PC-3 (cell line): Measurements from ENCODE around the gene EPB41. TPM values are rescaled to one million over a fixed set of nuclear protein-coding genes. Genes with fewer than 3 reads are reported as not detected.
A peak's percentile ranks its signal among the peaks of the same experiment; 100 is the strongest.

ENCODE experiments used
- ATAC-seq: fragments of 200-7000 bp; cut with Tn5 transposase; 2 replicates; pipeline ENCODE4 v1.9.1; 2020; ENCODE audit warnings: mild to moderate bottlenecking, moderate library complexity
- BruUV-seq: library from RNA; stranded (reverse); fragments of 400-500 nt; replicated peaks from 2 replicates; lab custom pipeline; 2021; lab: Mats Ljungman, UMichigan
- CTCF ChIA-PET: fragments of 300-600 bp; sonication (Branson Sonifier 250); formaldehyde crosslinking; loops from one replicate; lab custom pipeline; 2022; ENCODE audit warnings: antibody characterized with exemption; lab: Charles Lee
- POLR2A ChIA-PET: fragments of 300-600 bp; sonication (Branson Sonifier 250); formaldehyde crosslinking; loops from one replicate; lab custom pipeline; 2022; ENCODE audit warnings: antibody characterized with exemption; ENCODE audit not compliant: unreplicated experiment; lab: Charles Lee
- DNase-seq: peaks from one replicate; pipeline ENCODE4 v3.0.0-alpha.2; 2015
- H2AFZ ChIP-seq: fragments of 300-600 bp; sonication (generic); 2 replicates; pipeline ENCODE4 v1.6.0; 2016; ENCODE audit warnings: antibody characterized with exemption, low read length
- H3F3A ChIP-seq: fragments of 300-600 bp; sonication (generic); one replicate; pipeline ENCODE4 v1.6.0; 2017; ENCODE audit warnings: antibody characterized with exemption, low read length, control low read depth, mild to moderate bottlenecking; ENCODE audit not compliant: unreplicated experiment
- H3K27ac ChIP-seq: fragments of 300-600 bp; sonication (generic); 2 replicates; pipeline ENCODE4 v1.5.1; 2016; ENCODE audit warnings: mild to moderate bottlenecking, low read length
- H3K27me3 ChIP-seq: fragments of 300-600 bp; sonication (generic); 2 replicates; pipeline ENCODE4 v1.6.1; 2016; ENCODE audit warnings: low read length, mixed read lengths
- H3K36me3 ChIP-seq: fragments of 300-600 bp; sonication (generic); 2 replicates; pipeline ENCODE4 v1.6.1; 2016; ENCODE audit warnings: low read depth, mixed run types, low read length, mixed read lengths
- H3K4me1 ChIP-seq: fragments of 300-600 bp; sonication (generic); 2 replicates; pipeline ENCODE4 v1.5.1; 2016; ENCODE audit warnings: low read length; ENCODE audit not compliant: insufficient read depth
- H3K4me2 ChIP-seq: fragments of 300-600 bp; sonication (generic); 2 replicates; pipeline ENCODE4 v1.6.0; 2016; ENCODE audit warnings: low read length
- H3K4me3 ChIP-seq: fragments of 300-600 bp; sonication (generic); 2 replicates; pipeline ENCODE4 v1.5.1; 2016; ENCODE audit warnings: mild to moderate bottlenecking, low read length, mixed read lengths
- H3K79me2 ChIP-seq: fragments of 300-600 bp; sonication (generic); 2 replicates; pipeline ENCODE4 v1.6.1; 2017; ENCODE audit warnings: low read length, mixed read lengths
- H3K9ac ChIP-seq: fragments of 300-600 bp; sonication (generic); 2 replicates; pipeline ENCODE4 v1.6.0; 2016; ENCODE audit warnings: mild to moderate bottlenecking, low read length
- H3K9me2 ChIP-seq: fragments of 300-600 bp; sonication (generic); replicated peaks from 2 replicates; pipeline ENCODE4 v1.6.1; 2016; ENCODE audit warnings: mixed run types, low read length, mixed read lengths
- H3K9me3 ChIP-seq: fragments of 300-600 bp; sonication (generic); 2 replicates; pipeline ENCODE4 v1.6.1; 2016; ENCODE audit warnings: low read length, mixed read lengths
- H4K20me1 ChIP-seq: fragments of 300-600 bp; sonication (generic); 2 replicates; pipeline ENCODE4 v1.6.1; 2016; ENCODE audit warnings: low read length, mixed read lengths
- EZH2 ChIP-seq: fragments of 300-600 bp; sonication (generic); IDR thresholded peaks from one replicate; pipeline ENCODE4 v1.6.1; 2017; ENCODE audit warnings: antibody characterized with exemption, mild to moderate bottlenecking, low read length; ENCODE audit not compliant: unreplicated experiment
- EZH2phosphoT487 ChIP-seq: fragments of 300-600 bp; sonication (generic); IDR thresholded peaks from 2 replicates; pipeline ENCODE4 v1.6.1; 2018; ENCODE audit warnings: mild to moderate bottlenecking, antibody characterized with exemption, low read length, borderline replicate concordance
- intact Hi-C: fragments of 100-400 bp; cut with micrococcal nuclease; formaldehyde crosslinking; loops from 2 replicates; pipeline ENCODE4 v1.9.0; 2023
- total RNA-seq: library from RNA; depleted of rRNA; stranded (reverse); fragments of >200 nt; gene quantifications from 2 replicates; pipeline ENCODE4 v1.2.3, GENCODE V29; 2014
- TF ChIP-seq, protein P1 (sequence below): fragments of 300-600 bp; sonication (generic); conservative IDR thresholded peaks from 2 replicates; pipeline ENCODE4 v1.5.1; 2017; ENCODE audit warnings: antibody characterized with exemption, low read depth, mild to moderate bottlenecking, low read length

EPB41 gene
- total RNA-seq, 1 experiment from 2014 or later, result 44.9 TPM

DNA sequence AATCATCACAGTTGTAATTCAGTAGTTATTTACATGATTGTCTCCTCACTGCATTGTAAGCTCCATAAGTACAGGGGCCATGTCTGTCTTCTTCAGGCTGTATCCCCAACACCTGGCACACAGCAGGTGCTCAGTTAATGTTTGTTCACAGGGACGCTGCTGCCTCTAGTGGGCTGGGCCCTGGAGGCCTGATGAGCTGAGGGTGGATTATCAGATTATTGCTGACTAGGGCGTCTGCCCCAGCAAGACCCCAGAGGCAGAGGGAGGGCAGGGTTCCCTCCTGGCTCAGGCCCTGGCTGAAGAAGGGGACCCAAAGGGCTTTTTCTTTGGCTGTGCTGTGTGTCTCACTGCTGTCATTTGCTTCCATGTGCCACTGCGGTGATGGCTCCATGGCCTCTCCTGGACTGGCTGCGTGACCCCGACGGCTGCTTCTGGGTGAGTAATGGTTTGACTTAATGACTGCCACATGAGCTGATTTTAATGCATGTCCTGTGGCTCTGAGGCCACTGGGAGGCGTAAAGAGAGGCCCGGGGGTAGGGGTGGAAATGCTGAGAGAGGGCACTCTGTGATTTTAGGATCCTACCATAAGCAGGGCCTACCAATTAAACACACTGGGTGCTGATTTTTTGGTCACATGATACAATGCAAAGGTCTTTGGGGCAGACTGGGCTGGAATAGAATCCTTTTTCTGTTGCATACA lies 20.8 kb upstream of the EPB41 start:
- DNase-seq (peak; percentile 31), ATAC-seq (peak; percentile 43; the same call in 1 of the 2 replicates)
- H3K27ac ChIP-seq, result no peak overlapping the region
- no TSS peak for BruUV-seq
- H3K79me2 ChIP-seq, result no peaks in the 10 kb centered on the region
- no peaks in the 10 kb centered on the region for H3K9me2 ChIP-seq
- no peaks in the 10 kb centered on the region for H3K27me3 ChIP-seq
- H3K4me3 ChIP-seq, result no peak overlapping the region
- ChIA-PET POLR2A (no interaction called here), CTCF (interaction anchor here (0.7 to 1.4 kb wide), 2 partner anchors 140 to 227 kb away, joined by 3 to 4 read pairs; no protein-coding TSS in a partner anchor)
- no peaks in the 10 kb centered on the region for H3F3A ChIP-seq
- no peak overlapping the region for H2AFZ ChIP-seq
- H3K4me2 ChIP-seq, result no peak overlapping the region
- no peak overlapping the region for H3K9ac ChIP-seq
- no peaks in the 10 kb centered on the region for H4K20me1 ChIP-seq
- H3K4me1 ChIP-seq, result no peaks in the 10 kb centered on the region
- no peaks in the 10 kb centered on the region for H3K36me3 ChIP-seq
- no peaks in the 10 kb centered on the region for H3K9me3 ChIP-seq
- no peak for TF ChIP-seq EZH2
- no peak for TF ChIP-seq EZH2phosphoT487
- TF ChIP-seq, protein P1, sequence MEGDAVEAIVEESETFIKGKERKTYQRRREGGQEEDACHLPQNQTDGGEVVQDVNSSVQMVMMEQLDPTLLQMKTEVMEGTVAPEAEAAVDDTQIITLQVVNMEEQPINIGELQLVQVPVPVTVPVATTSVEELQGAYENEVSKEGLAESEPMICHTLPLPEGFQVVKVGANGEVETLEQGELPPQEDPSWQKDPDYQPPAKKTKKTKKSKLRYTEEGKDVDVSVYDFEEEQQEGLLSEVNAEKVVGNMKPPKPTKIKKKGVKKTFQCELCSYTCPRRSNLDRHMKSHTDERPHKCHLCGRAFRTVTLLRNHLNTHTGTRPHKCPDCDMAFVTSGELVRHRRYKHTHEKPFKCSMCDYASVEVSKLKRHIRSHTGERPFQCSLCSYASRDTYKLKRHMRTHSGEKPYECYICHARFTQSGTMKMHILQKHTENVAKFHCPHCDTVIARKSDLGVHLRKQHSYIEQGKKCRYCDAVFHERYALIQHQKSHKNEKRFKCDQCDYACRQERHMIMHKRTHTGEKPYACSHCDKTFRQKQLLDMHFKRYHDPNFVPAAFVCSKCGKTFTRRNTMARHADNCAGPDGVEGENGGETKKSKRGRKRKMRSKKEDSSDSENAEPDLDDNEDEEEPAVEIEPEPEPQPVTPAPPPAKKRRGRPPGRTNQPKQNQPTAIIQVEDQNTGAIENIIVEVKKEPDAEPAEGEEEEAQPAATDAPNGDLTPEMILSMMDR, result peak; percentile 57
- intact Hi-C loops, result no loop called here

DNA sequence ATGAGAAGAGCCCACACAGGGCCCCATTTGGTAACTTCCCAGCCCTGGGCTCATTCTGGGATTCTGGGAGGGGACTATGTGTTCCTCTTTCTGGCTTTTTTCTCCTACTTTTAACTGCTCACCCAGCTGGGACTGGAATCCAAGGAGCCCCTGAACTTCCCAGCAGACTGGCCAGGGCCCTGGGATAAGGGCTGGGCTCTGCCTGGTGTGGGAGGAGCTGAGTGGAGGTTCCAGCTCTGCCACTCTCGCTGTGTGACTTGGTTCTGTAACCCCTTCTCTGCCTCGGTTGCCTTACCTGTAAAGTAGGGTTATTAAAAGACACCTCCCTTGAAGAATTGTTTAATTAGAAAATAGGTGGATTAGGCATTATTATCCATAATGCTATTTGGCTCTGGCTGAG lies 19.6 kb upstream of the EPB41 start:
- no peak overlapping the region for H3K9ac ChIP-seq
- H2AFZ ChIP-seq, result no peak overlapping the region
- H4K20me1 ChIP-seq, result no peaks in the 10 kb centered on the region
- H3K27me3 ChIP-seq, result no peaks in the 10 kb centered on the region
- no peaks in the 10 kb centered on the region for H3K9me3 ChIP-seq
- H3K9me2 ChIP-seq, result no peaks in the 10 kb centered on the region
- POLR2A ChIA-PET, result no interaction called here
- BruUV-seq, result no TSS peak
- no peaks in the 10 kb centered on the region for H3K4me1 ChIP-seq
- H3K36me3 ChIP-seq, result no peaks in the 10 kb centered on the region
- DNase-seq (no peak), ATAC-seq (no peak)
- no peak overlapping the region for H3K4me3 ChIP-seq
- H3F3A ChIP-seq, result no peaks in the 10 kb centered on the region
- intact Hi-C loops, result no loop called here
- H3K79me2 ChIP-seq, result no peaks in the 10 kb centered on the region
- CTCF ChIA-PET, result no interaction called here
- no peak overlapping the region for H3K4me2 ChIP-seq
- H3K27ac ChIP-seq, result no peak overlapping the region
- TF ChIP-seq EZH2phosphoT487 (no peak), EZH2 (no peak)
- TF ChIP-seq, protein P1, result no peak
